GM12878 (cell line): ENCODE data around the gene PSMB9. TPM values are rescaled to one million over a fixed set of nuclear protein-coding genes. Genes with fewer than 3 reads are reported as not detected.

Experiments
- ASH2L ChIP-seq: fragments of 300-600, 200-600 bp; sonication (generic); IDR thresholded peaks from 2 replicates; pipeline ENCODE4 v1.6.1; 2017; ENCODE audit warnings: low read depth, mild to moderate bottlenecking, borderline replicate concordance
- BCL11A ChIP-seq: IDR thresholded peaks from 2 replicates; pipeline ENCODE4 v1.6.1; 2011; ENCODE audit warnings: low read depth, low read length
- CBX5 ChIP-seq: sonication (generic); IDR thresholded peaks from 2 replicates; pipeline ENCODE4 v1.6.1; 2016; ENCODE audit warnings: low read depth, moderate library complexity, mild to moderate bottlenecking, inconsistent platforms
- CHD4 ChIP-seq: fragments of 200-600 bp; sonication (generic); IDR thresholded peaks from 2 replicates; pipeline ENCODE4 v1.6.1; 2016; ENCODE audit warnings: mild to moderate bottlenecking
- ELK1 ChIP-seq: IDR thresholded peaks from 2 replicates; pipeline ENCODE4 v1.6.1; 2012; ENCODE audit warnings: low read depth, low read length, improper control_type of control experiment
- FOXK2 ChIP-seq: fragments of 450-650 bp; IDR thresholded peaks from 2 replicates; pipeline ENCODE4 v1.6.1; 2017; ENCODE audit warnings: mild to moderate bottlenecking, moderate library complexity
- GATAD2B ChIP-seq: fragments of 450-650 bp; conservative IDR thresholded peaks from 2 replicates; pipeline ENCODE4 v1.6.1; 2017; ENCODE audit warnings: low read depth, mild to moderate bottlenecking, moderate library complexity
- KDM1A ChIP-seq: fragments of 200-600 bp; sonication (generic); IDR thresholded peaks from 2 replicates; pipeline ENCODE4 v1.6.1; 2016; ENCODE audit warnings: borderline replicate concordance
- MTA3 ChIP-seq: IDR thresholded peaks from 2 replicates; pipeline ENCODE4 v1.6.1; 2012; ENCODE audit warnings: low read length, inconsistent platforms, borderline replicate concordance
- PAX5 ChIP-seq: IDR thresholded peaks from 2 replicates; pipeline ENCODE4 v1.6.1; 2011; ENCODE audit warnings: low read depth, low read length, borderline replicate concordance
- PKNOX1 ChIP-seq: fragments of 450-650 bp; IDR thresholded peaks from 2 replicates; pipeline ENCODE4 v1.6.1; 2016; ENCODE audit warnings: mild to moderate bottlenecking
- POLR2AphosphoS5 ChIP-seq: IDR thresholded peaks from 2 replicates; pipeline ENCODE4 v1.6.1; 2011; ENCODE audit warnings: mild to moderate bottlenecking, low read length, inconsistent platforms
- RAD21 ChIP-seq: IDR thresholded peaks from 2 replicates; pipeline ENCODE4 v1.6.1; 2011; ENCODE audit warnings: mild to moderate bottlenecking, low read depth, low read length, moderate library complexity; ENCODE audit not compliant: insufficient read depth
- SPI1 ChIP-seq: IDR thresholded peaks from 2 replicates; pipeline ENCODE4 v1.6.1; 2011; ENCODE audit warnings: low read depth, mild to moderate bottlenecking, low read length, moderate library complexity, borderline replicate concordance; ENCODE audit not compliant: insufficient read depth
- SREBF2 ChIP-seq: IDR thresholded peaks from 2 replicates; pipeline ENCODE4 v1.6.1; 2012; ENCODE audit warnings: mild to moderate bottlenecking, low read length
- SUPT20H ChIP-seq: IDR thresholded peaks from 2 replicates; pipeline ENCODE4 v1.6.1; 2011; ENCODE audit warnings: low read depth, mild to moderate bottlenecking, low read length, moderate library complexity, borderline replicate concordance; ENCODE audit not compliant: control insufficient read depth
- YBX1 ChIP-seq: fragments of 450-650 bp; IDR thresholded peaks from 2 replicates; pipeline ENCODE4 v1.6.1; 2016; ENCODE audit warnings: antibody characterized with exemption
- ZBED1 ChIP-seq: IDR thresholded peaks from 2 replicates; pipeline ENCODE4 v1.6.1; 2016; ENCODE audit warnings: borderline replicate concordance
- ZBTB4 ChIP-seq: fragments of 450-650 bp; formaldehyde crosslinking; IDR thresholded peaks from 2 replicates; pipeline ENCODE4 v1.4.0; 2022; ENCODE audit warnings: mild to moderate bottlenecking, moderate library complexity
- ZNF217 ChIP-seq: fragments of 450-650 bp; IDR thresholded peaks from 2 replicates; pipeline ENCODE4 v1.6.1; 2017; ENCODE audit warnings: antibody characterized with exemption, mild to moderate bottlenecking
- ZNF687 ChIP-seq: fragments of 450-650 bp; IDR thresholded peaks from 2 replicates; pipeline ENCODE4 v1.6.1; 2017; ENCODE audit warnings: mild to moderate bottlenecking, moderate library complexity
- polyA plus RNA-seq, 11 experiments: library from polyadenylated mRNA; depleted of rRNA in 4 of 11; unstranded in 6 of 11; stranded (reverse) in 5 of 11; fragments of >200 nt; fragmentation: Nextera tagmentation in 4 of 11; fragmentation: Illumina TruSeq in 1 of 11; extraction: Ambion mirVana in 4 of 11; extraction: Trizol in 1 of 11; gene quantifications; 1 replicate in 1 of 11; 2 replicates in 10 of 11; pipeline versions ENCODE4 v1.2.1 to v1.2.3, GENCODE V29; 2011 to 2016; ENCODE audit warnings: inconsistent platforms in 2 of 11, missing spikeins in 2 of 11, low read depth in 1 of 11
- total RNA-seq, 4 experiments: library from RNA; depleted of rRNA in 3 of 4; stranded (reverse); fragments of >200 nt in 3 of 4; fragmentation: Illumina TruSeq in 1 of 4; extraction: Trizol in 1 of 4; gene quantifications; 2 replicates each; pipeline versions ENCODE4 v1.2.1 to v1.2.3, GENCODE V29; 2013 to 2021
- TF ChIP-seq, protein P1 (sequence below): IDR thresholded peaks from 2 replicates; pipeline ENCODE4 v1.6.1; 2011; ENCODE audit warnings: low read depth, mild to moderate bottlenecking, low read length, moderate library complexity, borderline replicate concordance; ENCODE audit errors: extremely low read depth

The PSMB9 gene
- total and polyA plus RNA-seq, 10 of the 15 experiments (the other 5 are each of a cell fraction or from before 2014, with no cell fraction given): 167 to 517 (median 275) TPM

DNA sequence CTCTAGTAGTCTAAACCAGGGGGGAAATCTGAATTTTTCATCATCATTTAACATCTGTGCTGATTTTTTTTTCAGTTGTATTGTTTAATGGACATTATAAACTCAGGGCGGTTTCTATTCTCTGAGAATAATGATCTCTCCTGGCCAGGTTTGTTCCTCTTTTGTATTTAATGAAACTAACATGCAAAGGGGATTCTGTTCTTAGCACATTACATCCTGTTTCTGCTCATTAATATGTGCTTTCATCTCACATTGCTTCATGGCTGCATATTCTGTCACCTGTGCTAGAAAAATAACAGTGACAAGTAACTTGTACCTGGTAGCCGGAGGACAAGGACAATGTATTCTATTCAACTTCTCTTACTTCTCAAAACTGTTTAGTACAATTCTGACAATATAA, 38.0 kb upstream of the PSMB9 start (continued):
- TF ChIP-seq MTA3 (peak; percentile 76; the same call in 1 of the 2 replicates), SUPT20H (no peak), ZNF217 (no peak), CHD4 (no peak), BCL11A (peak; percentile 72; the same call in 1 of the 2 replicates), ZBTB4 (CRISPR knock-in tag) (no peak), SPI1 (no peak), ZNF687 (no peak), FOXK2 (no peak), GATAD2B (no peak), KDM1A (no peak), CBX5 (no peak), YBX1 (no peak), ASH2L (no peak), PAX5 (no peak), ZBED1 (no peak), SREBF2 (no peak), PKNOX1 (no peak; the same call in 1 of the 2 replicates), POLR2AphosphoS5 (no peak; the same call in 1 of the 2 replicates), RAD21 (no peak), ELK1 (no peak)
- TF ChIP-seq, protein P1, sequence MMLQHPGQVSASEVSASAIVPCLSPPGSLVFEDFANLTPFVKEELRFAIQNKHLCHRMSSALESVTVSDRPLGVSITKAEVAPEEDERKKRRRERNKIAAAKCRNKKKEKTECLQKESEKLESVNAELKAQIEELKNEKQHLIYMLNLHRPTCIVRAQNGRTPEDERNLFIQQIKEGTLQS: no peak
